Measurements from ENCODE around the gene SPG7. TPM values are rescaled to one million over a fixed set of nuclear protein-coding genes. Genes with fewer than 3 reads are reported as not detected.
A peak's percentile ranks its signal among the peaks of the same experiment; 100 is the strongest.

SPG7 gene
- total RNA-seq, 1 experiment from 2014 or later = 141 TPM

- TF ChIP-seq ZNF532 (CRISPR knock-in tag; IDR thresholded peaks at IDR 0.05; ENCODE audit: borderline replicate concordance) = no peak
- TF ChIP-seq ERG (CRISPR knock-in tag; IDR thresholded peaks at IDR 0.05) = no peak
- TF ChIP-seq NFATC4 (CRISPR knock-in tag; IDR thresholded peaks at IDR 0.05) = no peak
- TF ChIP-seq USF2 (CRISPR knock-in tag; IDR thresholded peaks at IDR 0.05) = no peak
Measured at GRCh38 chr16:89519881-89520280, 11.7 kb downstream of the SPG7 start (continued).

GRCh38 chr16:89522287-89522686 is 14.1 kb downstream of the SPG7 start:
- ChIA-PET CTCF (interaction anchor here (2.0 kb wide), 1 partner anchor 35 kb away, joined by 5 read pairs; no protein-coding TSS in a partner anchor), POLR2A (no interaction called here)
- no peak overlapping the region for H3K4me3 Mint-ChIP-seq
- peak; percentile 25 for DNase-seq (ENCODE audit: low spot score)
- no peak for ATAC-seq
- H3K36me3 Mint-ChIP-seq = peaks cover 73% of the 10 kb centered on the region
- H3K27me3 Mint-ChIP-seq (ENCODE audit: low read depth) = no peaks in the 10 kb centered on the region
- no peaks in the 10 kb centered on the region for H3K9me3 Mint-ChIP-seq
- peaks cover 11% of the 10 kb centered on the region for H3K4me1 Mint-ChIP-seq
- TF ChIP-seq TP53 (CRISPR knock-in tag; IDR thresholded peaks at IDR 0.05) (no peak), ZNF281 (CRISPR knock-in tag; IDR thresholded peaks at IDR 0.05) (no peak), GRHL2 (CRISPR knock-in tag; IDR thresholded peaks at IDR 0.05; ENCODE audit: insufficient replicate concordance, severe bottlenecking) (no peak), PRRX2 (CRISPR knock-in tag; IDR thresholded peaks at IDR 0.05) (no peak), ATF3 (CRISPR knock-in tag; conservative IDR thresholded peaks at IDR 0.05) (no peak), ZBTB43 (CRISPR knock-in tag; IDR thresholded peaks at IDR 0.05) (no peak), STAT6 (CRISPR knock-in tag; conservative IDR thresholded peaks at IDR 0.05; ENCODE audit: low read depth) (no peak), ZNF317 (CRISPR knock-in tag; IDR thresholded peaks at IDR 0.05; ENCODE audit: borderline replicate concordance, low read depth) (no peak), CTCF (IDR thresholded peaks at IDR 0.05) (no peak), CREB1 (CRISPR knock-in tag; IDR thresholded peaks at IDR 0.05) (no peak), USF1 (CRISPR knock-in tag; IDR thresholded peaks at IDR 0.05) (no peak), ZNF219 (CRISPR knock-in tag; IDR thresholded peaks at IDR 0.05; ENCODE audit: borderline replicate concordance) (no peak), ATF2 (CRISPR knock-in tag; IDR thresholded peaks at IDR 0.05; ENCODE audit: borderline replicate concordance, low read depth) (no peak)
- H3K27ac Mint-ChIP-seq = peak overlapping the region; percentile 57

Measured in WTC11 (cell line).